ENCODE measurements around the gene LYPLA2.
A peak's percentile ranks its signal among the peaks of the same experiment; 100 is the strongest.

The LYPLA2 gene

GRCh38 chr1:23790696-23791515 is at the start of gene LYPLA2:
LYPLA2 (plus strand) TSS chr1:23791145; CDS start chr1:23792683, 1,538 bp downstream.
- DNase-seq = peak; percentile 97

- DNase-seq = no peak
Measured at GRCh38 chr1:23741609-23742008, 49.3 kb upstream of the LYPLA2 start.

- DNase-seq = no peak
Measured at GRCh38 chr1:23742670-23743286, 48.2 kb upstream of the LYPLA2 start.

- DNase-seq = peak; percentile 88
Measured at GRCh38 chr1:23743287-23744152, 47.4 kb upstream of the LYPLA2 start, which contains the start of gene ELOA. ELOA (plus strand) TSS chr1:23743471; CDS start chr1:23743504, 33 bp downstream.

- no peak for DNase-seq
Measured at GRCh38 chr1:23745515-23745914, 45.4 kb upstream of the LYPLA2 start.

- DNase-seq = no peak
Measured at GRCh38 chr1:23748016-23748415, 42.9 kb upstream of the LYPLA2 start.

GRCh38 chr1:23751050-23751814 is 39.7 kb upstream of the LYPLA2 start:
- DNase-seq = peak; percentile 30

GRCh38 chr1:23751815-23752200 is 39.1 kb upstream of the LYPLA2 start:
- no peak for DNase-seq

GRCh38 chr1:23752909-23753308 is 38.0 kb upstream of the LYPLA2 start:
- DNase-seq = no peak

GRCh38 chr1:23756676-23757075 is 34.3 kb upstream of the LYPLA2 start:
- no peak for DNase-seq

GRCh38 chr1:23757812-23758211 is 33.1 kb upstream of the LYPLA2 start:
- DNase-seq = no peak

- DNase-seq = no peak
Measured at GRCh38 chr1:23759277-23759676, 31.7 kb upstream of the LYPLA2 start.

GRCh38 chr1:23763041-23763577 is 27.8 kb upstream of the LYPLA2 start:
- DNase-seq = no peak

- DNase-seq = no peak
Measured at GRCh38 chr1:23768733-23769132, 22.2 kb upstream of the LYPLA2 start.

GRCh38 chr1:23772049-23772853 is 18.7 kb upstream of the LYPLA2 start:
- peak; percentile 89 for DNase-seq

- no peak for DNase-seq
Measured at GRCh38 chr1:23772854-23773242, 18.1 kb upstream of the LYPLA2 start.

GRCh38 chr1:23774174-23774880 is 16.6 kb upstream of the LYPLA2 start:
- no peak for DNase-seq

- no peak for DNase-seq
Measured at GRCh38 chr1:23776217-23776616, 14.7 kb upstream of the LYPLA2 start.

- DNase-seq = peak; percentile 93
Measured at GRCh38 chr1:23777979-23778814, 12.7 kb upstream of the LYPLA2 start, which contains the start of gene PITHD1. PITHD1 (plus strand) TSS chr1:23778418; CDS start chr1:23778516, 98 bp downstream.
